ENCODE measurements around the gene GUCA1C.

GUCA1C gene

DNA sequence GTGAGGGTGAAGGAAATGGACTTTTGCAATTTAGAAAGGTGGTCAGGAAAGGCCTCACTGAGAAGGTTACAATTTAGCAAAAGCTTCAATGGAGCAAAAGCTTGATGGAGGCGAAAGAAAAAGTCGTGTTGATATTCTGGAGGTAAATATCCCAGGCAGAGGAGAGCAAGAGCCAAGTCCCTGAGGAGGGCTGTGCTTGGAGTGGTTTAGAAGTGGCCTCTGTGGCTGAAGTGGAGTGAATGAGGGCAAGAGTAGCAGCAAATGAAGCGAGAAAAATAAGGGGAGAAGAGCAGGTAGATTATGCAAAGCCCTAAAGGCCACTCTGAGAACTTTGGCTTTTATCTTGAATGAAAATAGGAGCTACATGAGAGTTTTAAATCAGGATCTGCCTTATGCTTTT lies 54.1 kb downstream of the GUCA1C start:
- no peak for DNase-seq

DNA sequence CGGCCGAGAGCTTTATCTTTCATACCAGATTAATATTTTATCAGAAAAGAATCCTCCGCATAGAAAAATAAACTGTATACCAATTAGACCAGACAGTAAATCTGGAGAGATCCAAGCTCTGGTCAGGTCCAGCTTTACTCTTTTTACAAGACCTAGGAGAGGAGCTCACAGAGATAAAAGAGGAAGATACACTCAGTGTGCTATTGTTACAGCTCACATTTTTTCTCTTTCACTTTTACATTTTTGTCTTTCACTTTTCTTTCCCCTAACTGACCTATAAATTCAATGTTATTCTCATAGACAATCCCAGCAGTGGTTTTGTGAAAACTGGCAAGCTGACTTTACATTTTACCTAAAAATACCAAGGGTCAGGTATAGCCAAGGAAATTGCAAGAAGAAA lies 55.8 kb downstream of the GUCA1C start:
- no peak for DNase-seq

DNA sequence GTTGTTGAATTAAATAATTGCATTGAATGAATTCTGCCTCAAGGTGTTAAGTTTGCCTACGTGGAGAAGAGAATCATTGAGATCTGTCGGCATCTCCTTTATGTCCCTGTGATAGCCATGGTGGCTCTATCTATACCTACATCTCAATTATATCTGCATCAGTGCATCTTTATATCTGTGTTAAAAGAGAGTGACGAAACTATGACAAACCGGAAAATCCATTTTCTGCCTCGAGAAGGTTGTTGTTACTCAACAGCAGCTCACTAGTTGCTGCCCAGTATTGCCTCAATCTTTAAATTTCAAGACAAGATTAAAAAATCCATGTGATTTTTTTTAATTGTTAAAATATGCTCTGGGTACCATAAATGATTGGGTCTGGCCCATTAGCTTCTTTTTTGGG lies 58.7 kb downstream of the GUCA1C start:
- DNase-seq = no peak

DNA sequence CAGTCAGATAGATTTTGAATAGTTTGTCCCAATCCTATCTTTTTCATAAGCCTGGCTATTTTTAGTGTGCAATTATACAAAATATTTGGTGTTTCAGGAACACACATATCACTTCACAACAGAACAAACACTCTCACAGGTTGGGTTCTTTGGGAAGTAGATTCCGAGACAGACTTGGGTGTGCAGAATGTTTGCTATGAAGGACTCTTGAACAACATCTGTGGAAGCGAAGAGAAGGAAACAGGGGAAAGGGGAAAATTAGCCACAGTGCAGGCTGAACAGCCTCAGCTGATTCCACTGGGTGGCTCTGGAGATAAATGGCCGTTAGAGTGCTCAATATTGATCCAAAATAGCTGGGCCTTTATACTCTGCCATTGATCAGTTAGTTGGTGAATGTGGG lies 61.8 kb downstream of the GUCA1C start:
- DNase-seq = no peak

DNA sequence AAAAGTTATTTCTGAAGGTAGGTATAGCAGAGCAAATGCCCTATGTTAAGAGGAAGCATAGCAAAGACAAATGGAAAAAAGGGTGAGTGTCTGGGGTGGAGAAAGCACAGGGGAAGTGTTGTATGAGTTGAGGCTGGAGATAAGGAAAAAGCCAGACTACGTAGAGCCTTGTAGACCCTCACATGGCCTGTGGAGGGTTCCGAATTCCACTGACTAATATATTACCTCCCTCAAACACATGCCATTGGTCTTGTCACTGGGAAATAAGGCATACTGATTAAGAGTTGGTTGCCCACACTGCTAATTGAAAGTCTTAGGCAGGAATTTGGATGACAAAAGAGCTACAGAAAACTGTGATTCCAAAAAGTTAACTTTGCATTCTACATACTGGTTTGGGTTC lies 65.9 kb downstream of the GUCA1C start:
- no peak for DNase-seq

DNA sequence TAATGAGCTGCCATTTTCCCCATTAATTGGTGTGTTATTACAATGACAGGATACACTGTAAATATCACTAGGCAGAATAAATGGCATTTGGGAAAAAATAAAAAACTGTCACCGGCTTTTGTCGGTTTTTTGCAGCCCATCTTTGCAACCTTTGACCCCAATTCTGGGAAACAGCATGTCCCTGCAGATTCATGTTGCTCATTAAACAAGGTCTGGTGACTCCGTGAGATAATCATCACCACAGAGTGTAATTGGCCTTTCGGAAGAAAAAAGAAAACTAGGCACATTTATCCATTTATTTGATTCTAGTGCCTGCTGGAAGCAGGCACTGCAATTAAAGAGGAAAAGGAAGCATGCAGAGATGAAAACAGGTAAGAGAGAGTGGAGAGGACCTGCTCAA lies 66.6 kb downstream of the GUCA1C start:
- DNase-seq = no peak

DNA sequence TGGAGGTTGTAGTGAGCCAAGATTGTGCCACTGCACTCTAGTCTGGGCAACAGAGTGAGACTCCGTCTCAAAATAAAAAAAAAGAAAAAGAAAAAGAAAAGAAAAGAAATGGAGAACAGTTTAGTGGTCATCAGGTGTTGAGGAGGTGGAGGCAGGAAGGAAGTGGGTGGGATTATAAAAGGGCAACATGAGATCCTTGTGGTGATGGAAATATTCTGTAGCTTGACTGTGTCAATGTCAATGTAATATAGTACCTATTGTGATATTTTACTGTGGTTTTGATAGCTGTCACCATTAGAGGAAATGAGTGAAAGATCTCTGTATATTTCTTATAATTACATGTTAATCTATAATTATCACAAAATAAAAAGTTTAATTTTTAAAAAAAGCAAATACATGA lies 70.3 kb downstream of the GUCA1C start:
- no peak for DNase-seq

DNA sequence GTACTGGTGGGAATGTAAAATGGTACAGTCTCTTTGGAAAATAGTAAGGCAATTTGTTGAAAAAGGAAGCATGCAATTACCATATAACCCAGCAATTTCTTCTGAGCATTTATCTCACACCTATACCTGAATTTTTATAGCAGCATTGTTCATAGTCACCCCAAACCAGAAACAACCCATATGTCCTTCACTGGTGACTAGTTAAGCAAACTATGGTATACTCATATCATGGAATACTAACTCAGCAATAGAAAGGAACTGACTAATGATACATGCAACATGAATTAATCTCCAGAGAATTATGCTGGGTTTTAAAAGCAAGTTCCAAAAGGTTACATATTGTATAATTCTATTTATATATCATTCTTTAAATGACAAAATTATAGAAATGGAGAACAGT lies 70.9 kb downstream of the GUCA1C start:
- no peak for DNase-seq

DNA sequence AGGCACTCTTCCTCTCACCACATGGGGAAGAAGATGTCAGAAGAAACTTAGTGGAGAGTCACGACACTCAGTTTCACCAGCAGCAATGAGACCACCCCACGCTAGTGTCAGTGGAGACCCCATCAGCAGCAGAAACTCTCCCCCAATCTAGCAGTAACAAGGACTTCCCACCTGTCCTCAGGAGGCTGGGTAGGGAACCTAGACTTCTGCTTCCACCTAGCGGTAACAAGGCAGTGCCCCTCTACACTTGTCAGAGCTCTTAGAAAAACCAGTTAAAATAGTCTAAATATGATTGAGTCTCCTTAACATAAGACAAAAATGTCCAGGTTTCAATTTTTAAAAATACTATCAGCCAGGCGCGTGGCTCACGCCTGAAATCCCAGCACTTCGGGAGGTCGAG lies 73.8 kb downstream of the GUCA1C start:
- no peak for DNase-seq

DNA sequence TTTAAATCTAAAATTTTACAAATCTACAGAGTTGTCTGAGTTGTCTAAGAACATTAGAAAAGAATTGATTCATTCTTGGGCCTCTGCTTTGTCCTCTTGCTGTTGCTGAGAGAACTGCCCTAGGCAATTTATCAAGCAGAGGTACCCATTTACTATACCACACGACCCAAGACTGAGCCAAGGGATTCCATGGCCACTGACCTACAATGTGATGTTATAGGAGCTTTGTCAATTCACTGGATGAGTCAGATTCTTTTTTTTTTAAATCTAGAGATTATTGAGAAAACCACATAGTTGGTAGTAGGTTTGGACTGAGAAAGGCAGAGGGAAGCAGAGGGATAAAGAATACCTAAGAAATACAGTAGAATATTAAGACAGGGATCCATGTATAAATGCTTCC lies 75.8 kb downstream of the GUCA1C start:
- no peak for DNase-seq

DNA sequence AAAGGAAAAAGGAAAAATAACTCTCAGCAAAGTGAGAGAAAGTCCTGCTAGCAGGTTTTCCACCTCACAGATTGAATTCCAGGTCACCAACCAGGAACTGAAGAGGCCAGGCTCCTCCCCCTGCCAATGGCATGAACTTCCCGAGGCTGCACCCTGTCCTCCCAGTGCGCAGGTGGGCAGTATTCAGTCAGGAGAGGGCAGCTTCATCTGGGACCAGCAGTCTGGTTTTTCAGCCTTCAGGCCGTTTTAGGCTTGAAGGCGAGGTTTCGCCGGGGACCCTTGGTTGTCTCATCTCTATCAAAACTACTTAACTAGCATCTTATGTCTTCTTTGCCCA lies 89.9 kb downstream of the GUCA1C start:
- DNase-seq = no peak

DNA sequence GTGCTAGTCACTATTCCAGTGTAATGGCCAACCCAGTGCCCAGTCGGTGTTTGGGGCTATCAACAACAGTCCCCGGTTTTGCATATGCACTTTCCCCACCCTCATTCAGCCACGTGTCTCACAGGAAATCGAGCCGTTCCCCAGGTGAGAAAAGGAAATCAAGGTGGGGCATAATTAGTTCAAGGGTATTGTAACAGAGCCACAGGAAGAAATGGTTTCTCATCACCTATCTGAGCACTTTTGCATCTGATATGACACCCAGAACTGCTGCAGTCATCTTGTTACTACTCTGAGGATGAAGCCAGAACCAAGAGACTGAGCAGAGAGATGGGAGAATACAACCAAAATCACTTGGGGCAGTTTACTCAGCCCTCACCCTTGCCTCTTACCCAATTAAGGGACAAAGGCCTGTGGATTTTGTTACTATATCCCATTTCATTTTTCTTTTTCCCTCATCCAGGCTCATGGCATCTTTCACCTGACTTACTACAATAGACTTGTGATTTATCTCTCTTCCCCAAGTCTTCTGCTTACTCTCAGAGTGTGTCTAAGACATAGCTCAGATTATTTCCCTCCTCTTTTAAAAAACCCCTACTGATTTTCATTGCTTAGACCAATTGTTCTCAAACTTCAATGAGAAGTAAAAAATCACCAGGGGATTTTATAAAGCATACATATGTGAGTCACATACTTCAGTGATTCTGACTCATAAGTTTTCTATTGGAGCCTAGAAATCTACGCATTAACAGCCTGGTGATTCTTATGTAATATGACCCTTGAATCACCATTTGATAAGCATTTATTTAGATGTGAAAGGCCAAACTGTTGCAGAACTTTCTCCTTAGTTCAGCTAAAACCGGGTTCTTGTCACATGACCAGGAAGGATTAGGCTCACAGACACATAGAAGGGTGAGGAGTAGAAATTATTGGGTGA lies 90.5 kb downstream of the GUCA1C start:
- no peak for DNase-seq

DNA sequence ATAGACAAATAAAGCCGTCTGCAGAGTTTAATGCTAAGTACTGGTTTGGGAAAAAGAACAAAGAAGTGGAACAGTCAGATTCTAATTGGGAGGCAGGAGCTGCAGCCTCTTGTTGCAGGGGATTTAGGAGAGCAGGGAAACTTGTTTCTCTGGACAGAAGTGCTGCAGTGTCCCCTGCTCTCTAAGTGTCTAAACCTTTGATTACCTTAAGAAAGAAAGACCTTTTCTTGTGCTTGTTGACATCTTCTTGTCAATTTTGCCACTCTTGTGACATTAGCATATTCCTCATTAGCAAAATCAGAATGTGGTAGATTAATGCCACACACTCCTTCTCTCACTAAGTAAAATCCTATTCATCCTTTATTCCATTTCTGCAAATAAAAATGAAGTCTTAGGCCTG lies 92.3 kb downstream of the GUCA1C start:
- DNase-seq = no peak
